ENCODE results near the gene ZBTB39.

- TF ChIP-seq CTCF (IDR thresholded peaks at IDR 0.05; ENCODE audit: poor library complexity, severe bottlenecking): no peak
- TF ChIP-seq MXI1 (conservative IDR thresholded peaks at IDR 0.05; ENCODE audit: poor library complexity, severe bottlenecking): no peak
- no peak for TF ChIP-seq POLR2AphosphoS5 (IDR thresholded peaks at IDR 0.05)
Observed at GRCh38 chr12:57025196-57025595, 18.9 kb upstream of the ZBTB39 start.
